Lower lobe of right lung (tissue), 2 donors: ENCODE results near the gene PRPF8. TPM values are rescaled to one million over a fixed set of nuclear protein-coding genes. Genes with fewer than 3 reads are reported as not detected.

Experiments used
- ATAC-seq, 2 donors: fragments of 200-7000 bp; cut with Tn5 transposase; one replicate each; pipeline ENCODE4 v1.9.1; 2020 to 2022; ENCODE audit warnings: mild to moderate bottlenecking in 2 of 2, moderate library complexity in 2 of 2
- DNase-seq: peaks from one replicate; pipeline ENCODE4 v3.0.0-alpha.2; 2020
- H3K27ac ChIP-seq: fragments of 200-600 bp; one replicate; pipeline ENCODE4 v1.8.0; 2022
- H3K27me3 ChIP-seq: fragments of 200-600 bp; one replicate; pipeline ENCODE4 v1.8.0; 2022; ENCODE audit warnings: low read depth
- H3K36me3 ChIP-seq: fragments of 200-600 bp; one replicate; pipeline ENCODE4 v1.8.0; 2022; ENCODE audit warnings: mild to moderate bottlenecking
- H3K4me1 ChIP-seq: fragments of 200-600 bp; one replicate; pipeline ENCODE4 v1.8.0; 2022
- H3K4me3 ChIP-seq: fragments of 200-600 bp; one replicate; pipeline ENCODE4 v1.8.0; 2022; ENCODE audit warnings: mild to moderate bottlenecking
- H3K9me3 ChIP-seq: fragments of 200-600 bp; one replicate; pipeline ENCODE4 v1.8.0; 2022
- CTCF ChIP-seq: fragments of 200-600 bp; IDR thresholded peaks from one replicate; pipeline ENCODE4 v1.8.0; 2022; ENCODE audit warnings: antibody characterized with exemption, mild to moderate bottlenecking
- intact Hi-C: fragments of 100-400 bp; cut with DNase I; formaldehyde crosslinking; loops from one replicate; pipeline ENCODE4 v1.11.0; 2022
- long read RNA-seq: library from polyadenylated mRNA; unstranded; transcript quantifications from one replicate; pipeline ENCODE4 v2.0.0, GENCODE V29; 2021
- total RNA-seq: library from RNA; stranded (reverse); fragmentation: NEBNext Ultra II Directional; extraction: Animal tissue kit (Norgen Biotek cat#: 25700); gene quantifications from one replicate; pipeline ENCODE4 v1.2.1, GENCODE V29; 2021
- donor health status: DM: no; HTN: yes; CAD: no; lungs with severe emphysema.

PRPF8 gene
- total RNA-seq: 280 TPM
- long read RNA-seq, full-length matches to known transcripts: 14 of 127 reads
- long read RNA-seq, partial matches to known transcripts: 99 of 127 reads
- long read RNA-seq, other reads (novel, unspliced or antisense): 14 of 127 reads

DNA sequence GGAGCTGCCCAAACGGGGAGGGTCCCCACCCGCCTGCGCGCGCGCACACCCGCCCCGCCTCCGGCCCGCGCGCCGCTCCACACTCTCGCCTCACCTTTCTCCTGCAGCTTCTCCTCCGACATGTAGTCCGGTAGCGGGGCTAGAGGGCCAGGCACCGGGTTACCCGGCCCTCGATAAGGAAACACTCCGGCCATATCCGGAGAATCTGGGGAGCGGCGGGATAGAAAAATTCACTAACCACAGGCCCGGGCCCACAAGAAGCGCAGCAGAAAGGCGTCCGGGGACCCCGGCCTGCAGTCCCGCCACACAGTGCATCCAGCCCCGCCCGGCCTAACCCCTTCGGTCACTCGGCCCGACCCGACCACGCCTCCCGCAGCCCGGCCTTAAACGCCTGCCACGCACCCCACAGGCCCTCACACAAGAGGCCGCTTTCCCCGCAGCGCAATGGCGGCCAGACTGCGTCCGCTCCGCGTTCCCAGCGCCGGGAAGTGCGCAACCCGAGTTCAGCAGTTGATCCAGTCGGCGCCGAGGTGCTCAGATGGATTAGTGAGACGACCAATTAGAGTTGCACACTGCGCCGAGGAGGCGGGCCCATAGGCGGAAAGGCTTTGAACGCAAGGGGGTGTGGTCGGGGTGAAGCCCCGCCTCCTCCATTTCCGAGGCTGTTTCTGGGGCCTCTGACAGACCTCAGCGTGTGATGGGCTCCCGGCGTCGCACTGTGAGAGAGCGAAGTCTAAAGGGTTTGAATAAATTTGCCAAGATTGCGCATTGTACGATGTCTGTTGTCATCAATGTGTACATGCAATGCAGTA lies at the start of gene PRPF8:
Gene PRPF8, minus strand, starts transcription at position 490 of the 812 bp plus-strand sequence. Its CDS starts 296 bp downstream, at position 194.
- Histone ChIP-seq H3K4me1 (peaks cover 27% of the 10 kb centered on the region), H3K27me3 (no peaks in the 10 kb centered on the region), H3K4me3 (peak within 1 kb of the TSS; percentile 76), H3K36me3 (peaks cover 40% of the 10 kb centered on the region), H3K27ac (peak within 1 kb of the TSS; percentile 93), H3K9me3 (no peaks in the 10 kb centered on the region)
- ATAC-seq (peak; percentile 100), DNase-seq (peak; percentile 98)
- intact Hi-C loops: no loop called here
- no peak for TF ChIP-seq CTCF

- H3K4me1 ChIP-seq: peaks cover 52% of the 10 kb centered on the region
- intact Hi-C loops: no loop called here
- H3K27ac ChIP-seq: no peak overlapping the region
- H3K27me3 ChIP-seq: no peaks in the 10 kb centered on the region
- peaks cover 85% of the 10 kb centered on the region for H3K36me3 ChIP-seq
- DNase-seq (no peak), ATAC-seq (no peak)
- no peaks in the 10 kb centered on the region for H3K9me3 ChIP-seq
- no peak for TF ChIP-seq CTCF
- H3K4me3 ChIP-seq: no peak overlapping the region
Observed at GRCh38 chr17:1733759-1734158, 49.1 kb upstream of the PRPF8 start.

- Histone ChIP-seq H3K27me3 (no peaks in the 10 kb centered on the region), H3K4me3 (no peak overlapping the region), H3K27ac (no peak overlapping the region), H3K4me1 (peaks cover 57% of the 10 kb centered on the region), H3K36me3 (peaks cover 90% of the 10 kb centered on the region), H3K9me3 (no peaks in the 10 kb centered on the region)
- TF ChIP-seq CTCF: no peak
- ATAC-seq: no peak
- DNase-seq: no peak
- intact Hi-C loops: no loop called here
Observed at GRCh38 chr17:1732833-1733321, 48.2 kb upstream of the PRPF8 start.

DNA sequence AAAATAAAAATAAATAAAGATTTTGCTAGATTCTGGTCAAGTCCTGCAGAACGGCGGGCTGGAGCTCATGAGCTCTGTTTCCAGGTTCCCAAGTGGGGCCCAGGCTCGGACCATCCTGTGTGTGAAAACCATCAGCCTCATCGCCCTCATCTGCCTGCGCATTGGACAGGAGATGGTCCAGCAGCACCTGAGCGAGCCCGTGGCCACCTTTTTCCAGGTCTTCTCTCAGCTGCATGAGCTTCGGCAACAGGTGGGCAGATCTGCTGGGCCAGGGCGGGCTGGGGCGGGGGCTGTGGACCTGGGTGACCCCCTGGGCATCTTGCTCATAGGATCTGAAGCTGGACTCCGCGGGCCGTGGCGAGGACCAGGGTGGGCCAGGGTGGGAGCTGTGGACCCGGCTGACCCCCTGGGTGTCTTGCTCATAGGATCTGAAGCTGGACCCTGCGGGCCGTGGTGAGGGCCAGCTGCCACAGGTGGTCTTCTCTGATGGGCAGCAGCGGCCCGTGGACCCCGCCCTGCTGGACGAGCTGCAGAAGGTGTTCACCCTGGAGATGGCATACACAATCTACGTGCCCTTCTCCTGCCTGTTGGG lies 47.7 kb upstream of the PRPF8 start:
- ATAC-seq: no peak
- no peak overlapping the region for H3K4me3 ChIP-seq
- peaks cover 90% of the 10 kb centered on the region for H3K36me3 ChIP-seq
- no peak for DNase-seq
- H3K4me1 ChIP-seq: peaks cover 56% of the 10 kb centered on the region
- H3K27ac ChIP-seq: no peak overlapping the region
- H3K27me3 ChIP-seq: no peaks in the 10 kb centered on the region
- H3K9me3 ChIP-seq: no peaks in the 10 kb centered on the region
- no peak for TF ChIP-seq CTCF
- intact Hi-C loops: no loop called here

DNA sequence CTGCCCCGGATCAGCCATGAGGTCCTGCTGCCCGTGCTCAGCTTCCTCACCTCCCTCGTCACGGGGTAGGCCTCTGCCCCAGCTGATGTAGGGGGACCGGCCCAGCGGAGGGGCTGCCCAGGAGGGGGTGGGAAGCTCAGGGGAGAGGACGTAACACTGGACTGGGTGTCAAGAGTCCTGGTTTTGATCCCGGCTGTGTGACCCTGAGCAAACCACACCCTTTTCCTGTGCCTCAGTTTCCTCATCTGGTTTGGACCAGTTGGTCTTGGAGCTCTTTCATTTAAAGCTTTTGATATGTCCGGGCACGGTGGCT lies 46.5 kb upstream of the PRPF8 start:
- ATAC-seq: peak in 1 of 2 donors; percentile 2
- Histone ChIP-seq H3K27ac (peak overlapping the region; percentile 84), H3K9me3 (no peaks in the 10 kb centered on the region), H3K36me3 (peaks cover 94% of the 10 kb centered on the region), H3K27me3 (no peaks in the 10 kb centered on the region), H3K4me1 (peaks cover 56% of the 10 kb centered on the region), H3K4me3 (no peak overlapping the region)
- no peak for DNase-seq
- intact Hi-C loops: no loop called here
- TF ChIP-seq CTCF: no peak
